ENCODE results near the gene TTC28. TPM values are rescaled to one million over a fixed set of nuclear protein-coding genes. Genes with fewer than 3 reads are reported as not detected.
"Not testable (repeated sequence)": the region's sequence is repeated elsewhere in the genome, so short reads cannot be mapped to it uniquely, and the experiment has no call there.

Gene TTC28
- total RNA-seq, 1 donor from 2014 or later: 17.0 TPM

GRCh38 chr22:28118957-28119631 lies 560.5 kb downstream of the TTC28 start:
- DNase-seq (no peak), ATAC-seq (peak; percentile 45)
- intact Hi-C loops (cut with micrococcal nuclease): no loop called here

DNA sequence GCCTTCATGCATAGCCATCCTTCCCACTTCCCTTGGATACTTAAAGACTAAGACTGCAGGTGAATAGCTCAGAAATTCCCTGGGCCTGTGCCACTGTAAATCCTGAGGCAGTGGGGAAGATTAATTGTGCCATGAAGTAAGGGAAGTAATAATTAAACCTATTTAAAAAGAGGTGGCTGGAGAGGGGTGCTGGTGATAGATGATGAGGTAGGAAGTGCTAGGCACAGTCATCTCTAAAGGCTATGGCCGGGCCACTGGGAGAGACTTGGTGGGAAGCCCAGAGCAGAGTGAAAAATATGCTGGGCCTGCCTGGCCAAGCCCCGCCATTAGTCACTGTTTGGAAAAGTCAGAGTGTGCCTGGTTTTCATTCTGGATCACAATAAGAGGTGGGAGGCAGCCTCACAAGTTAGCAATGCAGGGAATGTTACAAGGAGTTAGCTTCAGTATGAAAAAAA lies 563.4 kb downstream of the TTC28 start:
- intact Hi-C loops (cut with micrococcal nuclease): no loop called here
- DNase-seq: peak; percentile 43
- ATAC-seq: peak; percentile 69

GRCh38 chr22:28115426-28115825 lies 564.2 kb downstream of the TTC28 start:
- intact Hi-C loops (cut with micrococcal nuclease): no loop called here
- ATAC-seq (no peak), DNase-seq (no peak)

DNA sequence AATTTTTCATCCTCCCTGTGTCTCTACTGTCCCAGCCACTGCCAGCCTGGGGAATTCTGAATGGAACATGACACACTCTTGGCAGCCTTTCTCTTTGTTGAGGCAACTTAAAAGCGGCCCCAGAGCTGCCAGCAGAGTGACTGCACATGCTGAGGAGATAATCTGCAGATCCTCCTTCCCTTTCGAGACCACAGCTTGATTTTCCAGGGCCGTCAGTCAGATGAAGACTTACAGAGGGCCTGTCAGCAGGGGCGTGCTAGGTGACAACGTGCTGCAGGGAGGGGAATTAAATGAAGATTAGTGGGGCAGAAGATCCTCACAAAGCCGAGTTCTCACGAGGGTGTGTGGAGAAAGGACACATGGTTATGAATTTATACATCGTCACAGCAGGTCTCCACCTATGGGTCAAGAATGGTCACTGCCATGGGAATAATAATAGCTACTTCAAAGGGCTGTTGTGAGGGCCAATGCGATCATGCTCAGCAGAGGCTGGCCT lies 567.0 kb downstream of the TTC28 start:
- DNase-seq (peak; percentile 66), ATAC-seq (peak; percentile 83)
- intact Hi-C loops (cut with micrococcal nuclease): no loop called here

- intact Hi-C loops (cut with micrococcal nuclease): no loop called here
- no peak for DNase-seq
- ATAC-seq: no peak
Observed at GRCh38 chr22:28112190-28112544, 567.5 kb downstream of the TTC28 start.

DNA sequence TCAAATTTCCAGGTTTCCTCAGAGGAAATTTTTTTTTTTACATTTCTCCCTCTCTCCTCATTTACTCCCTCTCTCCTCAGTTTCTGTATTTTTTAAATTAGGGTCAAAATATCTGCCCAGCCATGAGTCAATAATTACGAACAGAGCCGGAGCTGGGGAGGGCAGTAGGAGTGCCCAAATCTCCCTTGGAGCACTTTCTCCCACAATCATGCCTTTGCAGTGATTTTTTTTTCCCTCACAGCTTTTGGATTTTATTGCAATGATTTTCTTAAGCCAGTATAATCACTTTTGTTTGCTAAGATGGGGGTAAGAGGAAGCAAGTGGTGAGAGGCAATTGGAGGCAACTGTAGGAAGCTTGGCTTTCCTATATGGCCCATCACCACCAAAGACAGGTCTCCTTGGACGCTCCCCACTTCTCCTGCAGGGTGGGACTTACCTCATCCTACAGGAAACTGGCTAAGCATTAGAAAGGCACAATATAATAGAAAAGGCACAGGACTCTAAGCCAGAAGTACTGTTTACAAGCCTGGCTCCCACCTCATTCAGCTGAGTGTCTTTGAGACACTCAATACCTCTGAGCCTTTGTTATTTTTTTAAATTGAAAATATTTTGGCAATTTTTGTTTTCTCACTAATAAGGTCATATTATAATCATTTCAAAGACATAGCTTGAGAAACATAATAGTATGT lies 568.0 kb downstream of the TTC28 start:
- DNase-seq (no peak), ATAC-seq (no peak)
- intact Hi-C loops (cut with micrococcal nuclease): no loop called here

DNA sequence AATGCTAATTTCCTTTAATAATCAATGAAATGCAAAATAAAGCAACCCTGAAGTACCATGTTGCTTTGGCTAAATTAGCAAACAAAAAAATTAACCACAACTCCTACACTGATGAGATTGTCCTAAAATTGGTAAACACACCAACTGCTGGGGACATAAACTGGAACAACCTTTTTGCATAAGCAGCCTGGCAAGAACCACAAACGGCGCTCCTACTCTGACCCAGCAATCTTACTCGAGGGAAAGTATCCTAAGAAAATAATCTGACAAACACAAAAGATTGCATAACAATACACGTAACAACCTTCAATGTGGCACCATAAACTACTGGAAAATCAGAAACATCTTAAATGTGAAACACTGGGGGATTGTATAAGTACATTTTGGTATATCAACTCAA lies 570.8 kb downstream of the TTC28 start:
- ATAC-seq (no peak), DNase-seq (no peak)
- intact Hi-C loops (cut with micrococcal nuclease): no loop called here

- no peak for ATAC-seq
Observed at GRCh38 chr22:28106617-28107016, 573.0 kb downstream of the TTC28 start.

DNA sequence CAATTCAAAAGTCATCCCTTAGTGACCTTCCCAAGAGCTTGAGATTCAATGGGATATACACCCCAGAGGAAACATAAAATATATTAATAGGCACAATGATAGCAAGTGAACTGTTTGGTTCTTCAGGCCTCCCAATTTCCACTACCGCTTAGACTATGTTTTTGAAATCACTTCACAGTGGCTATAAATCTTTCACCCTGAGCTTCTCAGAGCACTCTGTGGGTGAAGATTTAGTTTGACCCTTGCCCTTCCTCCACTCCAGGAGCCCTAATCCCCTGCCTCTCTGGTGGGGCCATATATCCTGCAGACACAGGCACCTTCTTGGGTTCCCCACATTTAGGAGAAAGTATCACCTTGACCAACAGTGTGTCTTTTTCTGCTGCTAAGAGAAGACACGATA lies 573.7 kb downstream of the TTC28 start:
- intact Hi-C loops (cut with micrococcal nuclease): no loop called here
- ATAC-seq (no peak), DNase-seq (no peak)

More at GRCh38 chr22:28106617-28107016, 573.0 kb downstream of the TTC28 start:
- intact Hi-C loops (cut with micrococcal nuclease): no loop called here
- no peak for DNase-seq

GRCh38 chr22:28105413-28105812 lies 574.2 kb downstream of the TTC28 start:
- ATAC-seq (peak; percentile 55), DNase-seq (no peak)
- intact Hi-C loops (cut with micrococcal nuclease): no loop called here

DNA sequence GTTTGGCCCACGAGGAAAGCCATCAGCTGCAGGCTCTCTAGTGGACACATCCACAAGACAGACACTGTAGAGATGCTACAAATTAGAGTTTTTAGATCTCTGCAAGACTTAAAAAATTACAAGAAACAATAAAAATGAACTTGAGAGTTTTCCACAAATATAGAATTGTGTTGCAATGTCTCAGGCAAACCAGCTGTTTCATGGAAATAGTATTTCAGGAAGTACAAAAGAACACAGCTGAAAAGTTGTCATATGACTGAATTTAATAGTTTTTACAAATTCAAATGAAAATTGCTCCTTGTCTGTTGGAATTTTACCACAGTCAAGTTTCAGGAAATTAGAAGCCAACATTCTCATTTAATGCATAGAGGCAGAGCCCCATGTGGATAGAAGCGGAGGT lies 576.0 kb downstream of the TTC28 start:
- ATAC-seq: peak; percentile 53
- intact Hi-C loops (cut with micrococcal nuclease): no loop called here
- DNase-seq: no peak

GRCh38 chr22:28102151-28102812 lies 577.4 kb downstream of the TTC28 start:
- DNase-seq (no peak), ATAC-seq (no peak)
- intact Hi-C loops (cut with micrococcal nuclease): no loop called here

DNA sequence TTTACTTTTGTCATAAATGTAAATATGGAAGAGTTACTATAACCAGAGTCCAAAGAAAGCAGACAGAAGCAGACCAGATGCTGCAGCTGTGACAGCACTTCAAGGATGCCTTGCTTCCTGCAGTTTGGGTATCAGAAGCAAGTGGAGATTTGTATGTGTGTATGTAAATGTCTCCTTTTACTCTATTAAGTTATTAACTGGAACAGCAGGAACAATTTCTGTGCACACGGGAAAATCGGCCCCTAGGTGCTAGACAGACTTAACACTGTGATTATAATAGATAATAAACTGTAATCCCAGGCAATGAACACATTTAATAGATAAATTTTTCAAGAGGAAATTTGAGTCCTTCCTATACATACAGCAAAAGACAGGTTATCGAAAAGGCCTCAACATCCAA lies 582.0 kb downstream of the TTC28 start:
- no peak for ATAC-seq
- no peak for DNase-seq
- intact Hi-C loops (cut with micrococcal nuclease): no loop called here

- DNase-seq: no peak
- intact Hi-C loops (cut with micrococcal nuclease): no loop called here
- ATAC-seq: no peak
Observed at GRCh38 chr22:28096161-28096560, 583.5 kb downstream of the TTC28 start.

DNA sequence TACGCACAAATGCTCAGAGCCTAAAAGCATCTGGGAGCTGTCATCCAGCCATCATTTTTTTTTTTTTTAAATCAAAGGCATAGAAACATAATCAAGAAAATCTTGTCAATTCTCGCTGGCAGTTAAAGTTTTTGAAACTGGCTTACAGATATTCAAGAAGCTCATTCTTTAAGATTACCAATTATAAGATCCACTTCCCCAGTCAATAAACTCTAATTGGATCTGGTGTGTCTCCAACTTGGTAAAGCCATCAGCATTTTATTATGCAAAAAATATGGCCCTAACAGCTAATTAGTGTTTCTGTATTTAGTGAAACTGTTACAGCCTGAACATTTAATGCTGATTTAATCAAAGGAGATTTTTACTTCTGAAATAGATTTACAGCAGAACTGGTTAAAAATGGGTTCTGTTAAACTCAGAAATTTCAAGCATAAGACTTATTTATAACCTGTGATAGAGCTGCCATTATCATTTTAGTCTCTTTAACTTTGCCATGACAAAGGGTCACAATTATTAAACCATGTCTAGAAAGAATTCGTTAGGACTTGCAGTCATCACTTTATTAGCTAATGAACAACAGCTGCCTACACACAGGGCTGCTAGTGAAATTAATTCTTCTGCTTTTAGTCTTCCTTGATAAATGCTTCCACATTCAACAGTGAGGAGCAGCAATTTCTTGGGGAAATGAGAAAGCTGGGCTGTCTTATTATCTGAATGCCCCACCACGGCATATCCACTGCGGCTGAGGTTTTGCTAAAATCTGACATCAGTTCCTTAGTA lies 584.1 kb downstream of the TTC28 start:
- DNase-seq (no peak), ATAC-seq (no peak)
- intact Hi-C loops (cut with micrococcal nuclease): no loop called here

DNA sequence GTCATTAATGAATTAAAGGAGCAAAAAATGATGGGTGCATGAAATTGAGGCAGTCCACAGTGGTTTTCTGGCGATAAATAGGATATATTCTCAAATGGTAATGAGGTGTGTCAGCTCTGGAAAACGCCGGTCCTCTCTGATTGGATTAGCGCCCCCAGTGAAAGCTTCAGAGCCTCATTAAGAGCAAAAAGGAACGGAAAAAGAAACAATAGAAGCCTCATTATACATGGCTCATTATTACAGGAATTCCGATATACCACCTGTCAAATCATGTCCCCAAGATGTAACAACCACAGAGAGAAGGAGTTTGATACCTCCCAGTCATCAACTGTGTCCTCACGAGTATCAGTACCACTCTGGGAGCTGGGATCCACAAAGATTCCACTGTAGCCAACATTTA lies 584.9 kb downstream of the TTC28 start:
- ATAC-seq (no peak), DNase-seq (no peak)
- intact Hi-C loops (cut with micrococcal nuclease): no loop called here

- intact Hi-C loops (cut with micrococcal nuclease): no loop called here
- DNase-seq: no peak
- no peak for ATAC-seq
Observed at GRCh38 chr22:28093711-28094110, 585.9 kb downstream of the TTC28 start.

GRCh38 chr22:28091486-28091885 lies 588.2 kb downstream of the TTC28 start:
- DNase-seq (no peak), ATAC-seq (no peak)
- intact Hi-C loops (cut with micrococcal nuclease): no loop called here

DNA sequence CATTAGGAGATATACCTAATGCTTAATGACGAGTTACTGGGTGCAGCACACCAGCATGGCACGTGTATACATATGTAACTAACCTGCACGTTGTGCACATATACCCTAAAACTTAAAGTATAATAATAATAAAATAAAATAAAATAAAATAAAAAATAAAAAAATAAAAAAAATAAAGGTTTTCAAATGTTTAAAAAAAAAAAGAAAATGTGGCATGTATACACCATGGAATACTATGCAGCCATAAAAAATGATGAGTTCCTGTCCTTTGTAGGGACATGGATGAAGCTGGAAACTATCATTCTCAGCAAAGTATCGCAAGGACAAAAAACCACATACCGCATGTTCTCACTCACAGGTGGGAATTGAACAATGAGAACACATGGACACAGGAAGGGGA lies 590.1 kb downstream of the TTC28 start:
- DNase-seq; ATAC-seq; intact Hi-C loops (cut with micrococcal nuclease): not testable (repeated sequence)

- intact Hi-C loops (cut with micrococcal nuclease): no loop called here
- ATAC-seq (no peak), DNase-seq (no peak)
Observed at GRCh38 chr22:28077166-28077565, 602.5 kb downstream of the TTC28 start.
